Measurements from ENCODE around the gene HADHB.

The HADHB gene

GRCh38 chr2:26244309-26245230, at the start of gene HADHB, which contains the start of gene HADHA:
Gene HADHB (plus strand): TSS chr2:26244939. CDS start chr2:26254255, 9,316 bp downstream.
Gene HADHA (minus strand): TSS chr2:26244632. CDS start chr2:26244596, 36 bp downstream.
- no peak for TF ChIP-seq ZFX (IDR thresholded peaks at IDR 0.05; ENCODE audit: borderline replicate concordance)
- TF ChIP-seq CTCF (IDR thresholded peaks at IDR 0.05): peak; percentile 39
- peak within 1 kb of the TSS; percentile 88 for H3K27ac ChIP-seq

- no peak for TF ChIP-seq ZFX (IDR thresholded peaks at IDR 0.05; ENCODE audit: borderline replicate concordance)
- TF ChIP-seq CTCF (IDR thresholded peaks at IDR 0.05): no peak
- H3K27ac ChIP-seq: no peak overlapping the region
Observed at GRCh38 chr2:26195040-26195984, 49.4 kb upstream of the HADHB start.

GRCh38 chr2:26196683-26197418, 47.9 kb upstream of the HADHB start:
- H3K27ac ChIP-seq: no peak overlapping the region

GRCh38 chr2:26197516-26197915, 47.2 kb upstream of the HADHB start:
- no peak overlapping the region for H3K27ac ChIP-seq
- TF ChIP-seq ZFX (IDR thresholded peaks at IDR 0.05; ENCODE audit: borderline replicate concordance) (no peak), CTCF (IDR thresholded peaks at IDR 0.05) (no peak)

More at GRCh38 chr2:26196683-26197418, 47.9 kb upstream of the HADHB start:
- no peak for TF ChIP-seq ZFX (IDR thresholded peaks at IDR 0.05; ENCODE audit: borderline replicate concordance)
- no peak for TF ChIP-seq CTCF (IDR thresholded peaks at IDR 0.05)

- H3K27ac ChIP-seq: no peak overlapping the region
- no peak for TF ChIP-seq CTCF (IDR thresholded peaks at IDR 0.05)
- TF ChIP-seq ZFX (IDR thresholded peaks at IDR 0.05; ENCODE audit: borderline replicate concordance): no peak
Observed at GRCh38 chr2:26202981-26203490, 41.7 kb upstream of the HADHB start.

- TF ChIP-seq CTCF (IDR thresholded peaks at IDR 0.05): no peak
- TF ChIP-seq ZFX (IDR thresholded peaks at IDR 0.05; ENCODE audit: borderline replicate concordance): no peak
- H3K27ac ChIP-seq: no peak overlapping the region
Observed at GRCh38 chr2:26203906-26204305, 40.8 kb upstream of the HADHB start.
